Cardiac fibroblast (primary cell): ENCODE data around the gene VRK3.

Experiments
- DNase-seq, 2 donors: peaks; one replicate each; pipeline versions ENCODE4 v3.0.0 to v3.0.0-alpha.2; 2010; ENCODE audit warnings: low read depth in 2 of 2
- H3K4me3 ChIP-seq, 2 donors: replicated peaks in 1 of 2; 1 replicate in 1 of 2; 2 replicates in 1 of 2; pipeline ENCODE4 v1.5.1; 2011; ENCODE audit warnings: low read depth in 2 of 2, low read length in 2 of 2, mild to moderate bottlenecking in 2 of 2, moderate library complexity in 1 of 2
- TF ChIP-seq, protein P1 (sequence below): IDR thresholded peaks from one replicate; pipeline ENCODE4 v1.5.1; 2011; ENCODE audit warnings: low read depth, mild to moderate bottlenecking, low read length, inconsistent platforms

VRK3 gene

DNA sequence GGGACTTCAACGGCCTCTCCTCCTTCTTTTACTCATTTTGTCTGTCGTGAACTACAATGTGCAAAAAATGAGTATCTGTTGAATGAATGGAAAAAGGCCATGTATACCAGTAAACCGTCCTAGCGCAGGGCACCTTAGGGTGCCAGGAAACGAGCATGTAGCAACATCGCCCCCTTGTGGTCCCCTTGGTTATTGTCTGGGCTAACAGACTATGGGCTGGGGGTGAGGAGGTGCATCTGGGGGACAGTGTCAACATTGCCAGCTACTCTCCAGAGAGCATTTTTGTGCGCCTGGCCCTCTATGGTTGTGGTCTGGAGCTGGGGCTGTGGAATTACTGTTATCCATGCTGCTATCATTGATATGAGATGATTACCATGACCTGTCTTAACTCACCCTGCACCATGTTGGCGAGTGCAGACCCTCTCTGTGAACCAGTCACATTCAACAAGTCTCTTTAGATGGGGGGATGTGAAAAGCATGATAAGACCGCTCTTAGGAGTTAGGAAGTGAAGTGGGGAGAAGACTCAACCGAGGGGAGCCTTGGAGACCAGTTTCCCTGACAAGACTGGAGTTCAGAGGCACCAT lies 41.4 kb downstream of the VRK3 start:
- peak; percentile 31 to 48 for DNase-seq
- TF ChIP-seq, protein P1, sequence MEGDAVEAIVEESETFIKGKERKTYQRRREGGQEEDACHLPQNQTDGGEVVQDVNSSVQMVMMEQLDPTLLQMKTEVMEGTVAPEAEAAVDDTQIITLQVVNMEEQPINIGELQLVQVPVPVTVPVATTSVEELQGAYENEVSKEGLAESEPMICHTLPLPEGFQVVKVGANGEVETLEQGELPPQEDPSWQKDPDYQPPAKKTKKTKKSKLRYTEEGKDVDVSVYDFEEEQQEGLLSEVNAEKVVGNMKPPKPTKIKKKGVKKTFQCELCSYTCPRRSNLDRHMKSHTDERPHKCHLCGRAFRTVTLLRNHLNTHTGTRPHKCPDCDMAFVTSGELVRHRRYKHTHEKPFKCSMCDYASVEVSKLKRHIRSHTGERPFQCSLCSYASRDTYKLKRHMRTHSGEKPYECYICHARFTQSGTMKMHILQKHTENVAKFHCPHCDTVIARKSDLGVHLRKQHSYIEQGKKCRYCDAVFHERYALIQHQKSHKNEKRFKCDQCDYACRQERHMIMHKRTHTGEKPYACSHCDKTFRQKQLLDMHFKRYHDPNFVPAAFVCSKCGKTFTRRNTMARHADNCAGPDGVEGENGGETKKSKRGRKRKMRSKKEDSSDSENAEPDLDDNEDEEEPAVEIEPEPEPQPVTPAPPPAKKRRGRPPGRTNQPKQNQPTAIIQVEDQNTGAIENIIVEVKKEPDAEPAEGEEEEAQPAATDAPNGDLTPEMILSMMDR = peak; percentile 85
- no peak overlapping the region for H3K4me3 ChIP-seq

GRCh38 chr19:49981603-49982593 lies 43.3 kb downstream of the VRK3 start:
- DNase-seq = no peak
- TF ChIP-seq, protein P1 = no peak

GRCh38 chr19:49978324-49978723 lies 46.8 kb downstream of the VRK3 start:
- H3K4me3 ChIP-seq = no peak overlapping the region
- TF ChIP-seq, protein P1 = no peak
- no peak for DNase-seq

More at GRCh38 chr19:49981603-49982593, 43.3 kb downstream of the VRK3 start:
- no peak overlapping the region for H3K4me3 ChIP-seq

DNA sequence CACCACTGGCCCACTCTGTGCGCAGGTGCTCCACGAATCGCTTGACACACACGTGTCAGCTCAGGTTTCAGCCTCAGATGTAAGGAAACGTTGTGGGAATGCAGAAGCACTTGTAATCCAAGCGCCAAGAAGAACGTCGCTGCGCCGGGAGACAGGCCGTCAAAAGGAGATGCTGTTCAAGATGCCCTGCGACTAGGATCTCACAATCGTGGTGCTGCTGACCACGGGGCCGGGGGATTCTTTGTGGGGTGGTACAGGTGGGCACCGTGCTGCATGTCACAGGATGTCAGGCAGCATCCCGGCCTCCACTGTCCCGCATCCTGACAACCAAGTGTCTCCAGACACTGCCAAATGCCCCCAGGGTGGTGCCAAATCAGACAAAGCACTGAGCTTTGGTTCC lies 47.3 kb downstream of the VRK3 start:
- H3K4me3 ChIP-seq = no peak overlapping the region
- TF ChIP-seq, protein P1 = no peak
- DNase-seq = no peak

GRCh38 chr19:49977076-49977475 lies 48.1 kb downstream of the VRK3 start:
- TF ChIP-seq, protein P1 = no peak
- H3K4me3 ChIP-seq = no peak overlapping the region
- no peak for DNase-seq

DNA sequence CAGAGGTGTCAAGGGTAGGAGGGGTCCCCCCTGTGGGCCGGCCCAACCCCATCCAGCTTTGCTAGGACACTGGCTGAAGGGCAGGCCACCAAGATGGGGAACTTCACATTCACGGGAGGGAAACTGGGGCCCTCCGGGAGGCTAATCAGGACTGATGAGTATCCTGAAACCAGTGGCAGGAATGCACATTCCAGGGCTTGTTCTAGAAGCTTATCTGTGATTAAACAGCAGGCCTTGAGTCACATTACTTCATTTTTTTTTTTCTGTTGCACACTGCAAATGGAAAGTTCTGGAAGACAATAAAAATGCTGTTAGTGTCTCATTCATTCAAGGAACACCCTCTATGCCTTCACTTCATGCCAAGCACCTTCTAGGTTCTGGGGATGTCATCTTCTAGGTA lies 48.7 kb downstream of the VRK3 start:
- TF ChIP-seq, protein P1 = no peak
- no peak for DNase-seq
- H3K4me3 ChIP-seq = no peak overlapping the region
